Measurements from ENCODE around the gene LAPTM5. TPM values are rescaled to one million over a fixed set of nuclear protein-coding genes. Genes with fewer than 3 reads are reported as not detected.

LAPTM5 gene
- total and polyA plus RNA-seq, 10 of the 15 experiments (the other 5 are each of a cell fraction or from before 2014, with no cell fraction given) = 24.1 to 1,034 (median 687) TPM

GRCh38 chr1:30779294-30780071, 21.9 kb upstream of the LAPTM5 start (continued):
- TF ChIP-seq MEF2A (IDR thresholded peaks at IDR 0.05; ENCODE audit: insufficient read depth, low read depth, low read length) = 0 out of 2 replicates have a peak, but pooled peaks have one; percentile 50
- TF ChIP-seq RFX5 (IDR thresholded peaks at IDR 0.05; ENCODE audit: low read depth, low read length) = no peak
- no peak for TF ChIP-seq ELK1 (IDR thresholded peaks at IDR 0.05; ENCODE audit: low read depth, low read length)
- no peak for TF ChIP-seq NR2C2 (IDR thresholded peaks at IDR 0.05; ENCODE audit: borderline replicate concordance, control insufficient read depth, insufficient read length, low read depth)
- TF ChIP-seq EED (IDR thresholded peaks at IDR 0.05; ENCODE audit: low read depth) = peak; percentile 17; the same call in 1 of the 2 replicates
- no peak for TF ChIP-seq TARDBP (IDR thresholded peaks at IDR 0.05; ENCODE audit: borderline replicate concordance)
- no peak for TF ChIP-seq NR2C1 (IDR thresholded peaks at IDR 0.05)
- TF ChIP-seq RBBP5 (conservative IDR thresholded peaks at IDR 0.05) = no peak
- no peak for TF ChIP-seq MXI1 (IDR thresholded peaks at IDR 0.05; ENCODE audit: low read depth, low read length)
- peak; percentile 98 for TF ChIP-seq SMC3 (IDR thresholded peaks at IDR 0.05; ENCODE audit: borderline replicate concordance, low read length)
- no peak for TF ChIP-seq IRF5 (IDR thresholded peaks at IDR 0.05; ENCODE audit: borderline replicate concordance)
- no peak for TF ChIP-seq POLR2AphosphoS2 (IDR thresholded peaks at IDR 0.05; ENCODE audit: low read depth, low read length)
- TF ChIP-seq CEBPB (IDR thresholded peaks at IDR 0.05; ENCODE audit: borderline replicate concordance in 1 of 2, low read depth in 2 of 2, low read length in 2 of 2) = no peak

All from GM12878 (cell line).